ENCODE data around the gene EIF3B. TPM values are rescaled to one million over a fixed set of nuclear protein-coding genes. Genes with fewer than 3 reads are reported as not detected.

EIF3B gene
- total RNA-seq, 2 experiments from 2014 or later = 166 to 167 TPM

DNA sequence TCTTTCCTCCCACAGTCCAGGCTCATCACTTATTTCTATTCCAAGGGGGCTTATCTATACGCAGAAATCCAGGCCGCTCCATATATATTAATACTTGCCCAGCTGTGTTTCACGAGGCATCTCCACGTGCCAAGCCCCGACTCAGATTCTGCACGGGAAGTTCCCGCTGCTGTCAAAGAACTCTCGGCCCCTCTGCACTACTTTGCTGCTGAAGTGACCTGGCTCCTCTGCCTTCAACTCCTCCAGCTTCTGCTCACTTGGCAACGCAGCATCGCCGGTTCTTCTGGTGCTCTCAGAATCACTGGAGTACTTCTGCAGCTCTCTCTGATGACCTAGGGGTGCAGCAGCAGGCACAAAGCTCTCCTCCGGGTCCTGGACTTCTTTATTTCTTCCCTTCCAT, 39.1 kb downstream of the EIF3B start:
- CTCF ChIA-PET = no interaction called here
- H3K27me3 Mint-ChIP-seq = no peaks in the 10 kb centered on the region
- no peak overlapping the region for H3K4me3 Mint-ChIP-seq
- no peak overlapping the region for H3K27ac Mint-ChIP-seq
- POLR2A ChIA-PET = no interaction called here
- ATAC-seq (ENCODE audit: poor library complexity) (no peak), DNase-seq (no peak)
- Histone ChIP-seq H3K27ac (ENCODE audit: low read depth in 1 of 2, low read length in 2 of 2) (no peak overlapping the region), H3K9me3 (ENCODE audit: control insufficient read depth in 1 of 2, insufficient read depth in 1 of 2, low read length in 2 of 2) (peaks cover 0 to 5% of the 10 kb centered on the region in 2 experiments), H3K4me3 (ENCODE audit: low read length) (no peak overlapping the region), H3K4me1 (ENCODE audit: insufficient read depth, low read length) (no peaks in the 10 kb centered on the region), H3K27me3 (ENCODE audit: control insufficient read depth in 1 of 2, insufficient read depth in 2 of 2, low read length in 2 of 2) (no peaks in the 10 kb centered on the region), H3K36me3 (ENCODE audit: insufficient read depth, low read length) (no peaks in the 10 kb centered on the region)
- H3K9me3 Mint-ChIP-seq = no peaks in the 10 kb centered on the region
- TF ChIP-seq, protein P1, sequence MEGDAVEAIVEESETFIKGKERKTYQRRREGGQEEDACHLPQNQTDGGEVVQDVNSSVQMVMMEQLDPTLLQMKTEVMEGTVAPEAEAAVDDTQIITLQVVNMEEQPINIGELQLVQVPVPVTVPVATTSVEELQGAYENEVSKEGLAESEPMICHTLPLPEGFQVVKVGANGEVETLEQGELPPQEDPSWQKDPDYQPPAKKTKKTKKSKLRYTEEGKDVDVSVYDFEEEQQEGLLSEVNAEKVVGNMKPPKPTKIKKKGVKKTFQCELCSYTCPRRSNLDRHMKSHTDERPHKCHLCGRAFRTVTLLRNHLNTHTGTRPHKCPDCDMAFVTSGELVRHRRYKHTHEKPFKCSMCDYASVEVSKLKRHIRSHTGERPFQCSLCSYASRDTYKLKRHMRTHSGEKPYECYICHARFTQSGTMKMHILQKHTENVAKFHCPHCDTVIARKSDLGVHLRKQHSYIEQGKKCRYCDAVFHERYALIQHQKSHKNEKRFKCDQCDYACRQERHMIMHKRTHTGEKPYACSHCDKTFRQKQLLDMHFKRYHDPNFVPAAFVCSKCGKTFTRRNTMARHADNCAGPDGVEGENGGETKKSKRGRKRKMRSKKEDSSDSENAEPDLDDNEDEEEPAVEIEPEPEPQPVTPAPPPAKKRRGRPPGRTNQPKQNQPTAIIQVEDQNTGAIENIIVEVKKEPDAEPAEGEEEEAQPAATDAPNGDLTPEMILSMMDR (IDR thresholded peaks at IDR 0.05) = no peak
- H3K36me3 Mint-ChIP-seq (ENCODE audit: low read depth) = no peaks in the 10 kb centered on the region
- intact Hi-C loops (cut with DNase I, micrococcal nuclease) = loop anchor here in 1 of 2 experiments (5.0 kb wide), 1 partner anchor 296 kb away; no protein-coding TSS in a partner anchor
- H3K4me1 Mint-ChIP-seq (ENCODE audit: low read depth) = no peaks in the 10 kb centered on the region

DNA sequence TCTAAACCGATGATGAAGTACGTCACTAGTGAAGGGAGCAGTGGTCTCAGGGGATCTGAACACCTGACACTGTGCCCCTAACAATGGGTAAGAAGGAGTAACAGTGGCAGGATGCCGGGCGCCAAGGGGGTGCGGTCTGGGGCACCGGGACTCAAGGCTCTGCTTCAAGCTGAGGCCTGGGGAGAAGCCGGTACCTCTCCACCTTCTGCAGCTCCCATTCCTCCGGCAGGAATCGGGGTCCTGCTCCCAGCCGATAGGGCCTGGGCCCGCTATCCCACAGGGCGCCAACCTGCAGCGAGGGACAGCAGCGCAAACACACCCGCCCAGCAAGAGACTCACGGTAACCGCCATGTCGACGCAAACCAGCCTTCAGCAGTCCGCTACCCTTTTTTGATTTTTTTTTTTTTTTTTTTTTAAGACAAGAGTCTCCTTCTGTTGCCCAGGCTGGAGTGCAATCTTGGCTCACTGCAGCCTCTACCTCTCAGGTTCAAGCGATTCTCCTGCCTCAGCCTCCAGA, 40.0 kb downstream of the EIF3B start:
- Histone ChIP-seq H3K9me3 (ENCODE audit: control insufficient read depth in 1 of 2, insufficient read depth in 1 of 2, low read length in 2 of 2) (peaks cover 0 to 5% of the 10 kb centered on the region in 2 experiments), H3K27me3 (ENCODE audit: control insufficient read depth in 1 of 2, insufficient read depth in 2 of 2, low read length in 2 of 2) (no peaks in the 10 kb centered on the region), H3K27ac (ENCODE audit: low read depth in 1 of 2, low read length in 2 of 2) (no peak overlapping the region), H3K36me3 (ENCODE audit: insufficient read depth, low read length) (no peaks in the 10 kb centered on the region), H3K4me1 (ENCODE audit: insufficient read depth, low read length) (peaks cover 3% of the 10 kb centered on the region), H3K4me3 (ENCODE audit: low read length) (no peak overlapping the region)
- no peaks in the 10 kb centered on the region for H3K9me3 Mint-ChIP-seq
- no peak overlapping the region for H3K4me3 Mint-ChIP-seq
- ATAC-seq (ENCODE audit: poor library complexity) (no peak), DNase-seq (no peak)
- H3K27me3 Mint-ChIP-seq = no peaks in the 10 kb centered on the region
- POLR2A ChIA-PET = no interaction called here
- TF ChIP-seq, protein P1 (IDR thresholded peaks at IDR 0.05) = no peak
- intact Hi-C loops (cut with DNase I, micrococcal nuclease) = loop anchor here in 1 of 2 experiments (5.0 kb wide), 1 partner anchor 297 kb away; no protein-coding TSS in a partner anchor
- CTCF ChIA-PET = no interaction called here
- H3K4me1 Mint-ChIP-seq (ENCODE audit: low read depth) = peaks cover 2% of the 10 kb centered on the region
- no peaks in the 10 kb centered on the region for H3K36me3 Mint-ChIP-seq (ENCODE audit: low read depth)
- no peak overlapping the region for H3K27ac Mint-ChIP-seq

DNA sequence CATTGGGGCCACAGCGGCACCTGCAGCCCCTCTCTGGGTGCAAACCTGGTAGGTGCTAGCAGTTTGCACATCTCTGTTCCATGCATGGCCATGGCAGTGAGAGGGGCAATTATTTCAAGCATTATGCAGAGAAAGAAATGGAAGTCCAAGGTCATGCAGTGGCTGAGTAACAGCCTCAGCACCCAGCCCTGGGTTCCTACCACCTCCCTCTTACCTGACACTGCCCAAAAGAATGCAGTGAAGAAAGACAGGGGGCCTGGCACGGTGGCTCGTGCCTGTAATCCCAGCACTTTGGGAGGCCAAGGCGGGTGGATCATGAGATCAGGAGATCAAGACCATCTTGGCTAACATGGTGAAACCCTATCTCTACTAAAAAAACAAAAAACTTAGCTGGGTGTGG, 43.9 kb downstream of the EIF3B start:
- POLR2A ChIA-PET = interaction anchor here (0.6 kb wide), 1 partner anchor 459 kb away, joined by 3 read pairs; no protein-coding TSS in a partner anchor
- H3K4me1 ChIP-seq (ENCODE audit: insufficient read depth, low read length) = peaks cover 16% of the 10 kb centered on the region
- CTCF ChIA-PET = no interaction called here
- Mint-ChIP-seq H3K27me3 (no peaks in the 10 kb centered on the region), H3K36me3 (ENCODE audit: low read depth) (no peaks in the 10 kb centered on the region), H3K4me3 (no peak overlapping the region), H3K9me3 (no peaks in the 10 kb centered on the region), H3K27ac (no peak overlapping the region), H3K4me1 (ENCODE audit: low read depth) (peaks cover 19% of the 10 kb centered on the region)
- ATAC-seq (ENCODE audit: poor library complexity) = no peak
- H3K4me3 ChIP-seq (ENCODE audit: low read length) = no peak overlapping the region
- no peaks in the 10 kb centered on the region for H3K27me3 ChIP-seq (ENCODE audit: control insufficient read depth in 1 of 2, insufficient read depth in 2 of 2, low read length in 2 of 2)
- no peaks in the 10 kb centered on the region for H3K36me3 ChIP-seq (ENCODE audit: insufficient read depth, low read length)
- TF ChIP-seq, protein P1 (IDR thresholded peaks at IDR 0.05) = no peak
- DNase-seq = no peak
- H3K9me3 ChIP-seq (ENCODE audit: control insufficient read depth in 1 of 2, insufficient read depth in 1 of 2, low read length in 2 of 2) = no peaks in the 10 kb centered on the region
- intact Hi-C loops (cut with DNase I, micrococcal nuclease) = no loop called here
- H3K27ac ChIP-seq (ENCODE audit: low read depth in 1 of 2, low read length in 2 of 2) = no peak overlapping the region

Data from CD4-positive, alpha-beta T cell (primary cell).